WI38 (cell line): ENCODE data around the gene PCCA.

Source experiments
- H3K4me3 ChIP-seq: 2 replicates; pipeline ENCODE4 v1.5.1; 2011; ENCODE audit warnings: low read depth, mild to moderate bottlenecking, control low read depth, low read length
- TF ChIP-seq, protein P1 (sequence below): IDR thresholded peaks from 2 replicates; pipeline ENCODE4 v1.5.1; 2012; ENCODE audit warnings: low read depth, mild to moderate bottlenecking, control low read depth, low read length

The PCCA gene

GRCh38 chr13:100230769-100231149 lies 141.9 kb downstream of the PCCA start:
- H3K4me3 ChIP-seq, result no peak overlapping the region
- TF ChIP-seq, protein P1, sequence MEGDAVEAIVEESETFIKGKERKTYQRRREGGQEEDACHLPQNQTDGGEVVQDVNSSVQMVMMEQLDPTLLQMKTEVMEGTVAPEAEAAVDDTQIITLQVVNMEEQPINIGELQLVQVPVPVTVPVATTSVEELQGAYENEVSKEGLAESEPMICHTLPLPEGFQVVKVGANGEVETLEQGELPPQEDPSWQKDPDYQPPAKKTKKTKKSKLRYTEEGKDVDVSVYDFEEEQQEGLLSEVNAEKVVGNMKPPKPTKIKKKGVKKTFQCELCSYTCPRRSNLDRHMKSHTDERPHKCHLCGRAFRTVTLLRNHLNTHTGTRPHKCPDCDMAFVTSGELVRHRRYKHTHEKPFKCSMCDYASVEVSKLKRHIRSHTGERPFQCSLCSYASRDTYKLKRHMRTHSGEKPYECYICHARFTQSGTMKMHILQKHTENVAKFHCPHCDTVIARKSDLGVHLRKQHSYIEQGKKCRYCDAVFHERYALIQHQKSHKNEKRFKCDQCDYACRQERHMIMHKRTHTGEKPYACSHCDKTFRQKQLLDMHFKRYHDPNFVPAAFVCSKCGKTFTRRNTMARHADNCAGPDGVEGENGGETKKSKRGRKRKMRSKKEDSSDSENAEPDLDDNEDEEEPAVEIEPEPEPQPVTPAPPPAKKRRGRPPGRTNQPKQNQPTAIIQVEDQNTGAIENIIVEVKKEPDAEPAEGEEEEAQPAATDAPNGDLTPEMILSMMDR, result no peak

GRCh38 chr13:100231176-100231575 lies 142.3 kb downstream of the PCCA start:
- TF ChIP-seq, protein P1, result no peak
- H3K4me3 ChIP-seq, result no peak overlapping the region

- no peak overlapping the region for H3K4me3 ChIP-seq
- TF ChIP-seq, protein P1, result no peak
Observed at GRCh38 chr13:100234006-100234405, 145.1 kb downstream of the PCCA start.

DNA sequence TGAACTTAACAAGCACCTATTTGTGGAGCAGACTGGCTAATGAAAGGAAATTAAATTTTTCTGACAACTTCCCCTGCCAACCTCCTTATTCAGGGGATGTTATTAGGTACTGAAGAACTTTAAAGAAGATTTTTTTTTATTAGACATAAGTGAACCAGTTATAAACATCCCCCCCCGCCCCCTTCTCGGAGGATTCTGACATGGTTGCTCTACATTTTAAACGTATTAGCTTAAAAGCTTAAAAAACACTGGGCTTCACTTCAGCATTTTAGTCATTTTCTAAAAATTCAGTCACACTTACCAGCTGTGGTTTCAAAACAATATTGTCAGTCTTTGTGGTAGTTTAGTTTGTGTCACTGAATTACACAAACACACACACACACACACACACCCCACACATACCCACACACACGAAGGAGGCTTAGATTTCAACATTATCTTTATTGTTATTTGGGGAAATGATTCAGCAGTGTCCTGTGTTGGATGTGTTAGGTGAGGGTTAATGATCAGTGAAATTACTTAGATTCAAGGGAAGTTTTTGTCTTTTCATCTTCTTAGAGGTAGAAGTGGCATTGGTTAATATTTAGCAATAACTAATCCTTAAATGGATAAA lies 145.7 kb downstream of the PCCA start:
- TF ChIP-seq, protein P1, result no peak
- H3K4me3 ChIP-seq, result no peak overlapping the region

DNA sequence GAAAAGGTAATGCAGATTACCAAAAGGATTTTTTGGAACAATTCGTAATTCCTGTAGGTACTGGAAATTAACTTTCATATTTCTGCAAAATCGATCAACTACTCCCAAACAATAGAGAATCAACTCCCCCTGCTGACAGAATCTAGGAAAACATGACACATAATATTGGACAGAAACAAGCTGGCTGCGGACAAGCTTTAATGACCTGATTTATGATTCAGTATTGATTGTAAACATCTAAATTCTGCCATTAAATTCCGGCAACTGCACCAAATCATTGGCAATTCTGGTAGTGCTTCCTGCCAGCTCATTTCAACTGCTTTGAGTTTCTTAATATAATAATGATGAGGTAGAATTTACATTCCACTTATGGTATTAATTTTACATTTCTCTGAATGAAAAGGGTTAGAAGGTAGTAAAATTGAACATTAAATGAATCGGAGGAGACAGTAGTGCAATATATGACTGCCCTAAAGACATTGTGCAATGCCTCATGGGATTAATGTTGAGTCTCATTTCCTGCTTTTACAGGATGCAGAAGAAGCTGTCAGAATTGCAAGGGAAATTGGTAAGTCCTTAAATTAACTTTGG lies 146.5 kb downstream of the PCCA start:
- TF ChIP-seq, protein P1, result no peak; the same call in 1 of the 2 replicates
- H3K4me3 ChIP-seq, result no peak overlapping the region

DNA sequence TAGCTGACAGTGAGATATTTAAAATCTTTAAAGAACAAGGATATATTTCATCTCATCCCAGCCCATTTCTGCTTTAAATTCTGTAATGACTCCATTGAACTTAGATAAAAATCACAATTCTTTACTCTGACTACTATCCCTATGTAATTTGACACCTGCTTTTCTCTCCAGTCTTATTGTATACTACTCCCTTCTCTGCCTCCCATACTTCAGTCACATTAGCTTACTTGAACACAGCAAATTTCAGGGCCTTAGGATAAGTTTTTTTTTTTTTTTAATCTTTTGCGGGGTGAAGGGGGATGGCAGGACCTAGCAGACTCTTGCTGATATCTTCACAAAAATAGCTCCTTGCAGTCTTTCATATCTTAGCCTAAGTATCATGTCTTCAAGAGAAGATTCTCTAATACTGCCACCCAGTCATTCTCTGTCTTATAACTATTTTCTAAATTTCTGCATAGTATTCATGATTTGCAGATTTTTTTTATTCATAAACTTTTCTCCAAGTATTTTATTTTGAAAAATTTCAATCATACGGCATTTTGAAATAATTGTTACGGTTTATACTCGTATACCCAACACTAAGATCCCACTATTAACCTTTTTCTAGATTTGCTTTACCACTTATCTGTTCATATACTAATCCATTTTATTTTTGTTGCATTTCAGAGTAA lies 151.4 kb downstream of the PCCA start:
- TF ChIP-seq, protein P1, result no peak
- H3K4me3 ChIP-seq, result no peak overlapping the region

DNA sequence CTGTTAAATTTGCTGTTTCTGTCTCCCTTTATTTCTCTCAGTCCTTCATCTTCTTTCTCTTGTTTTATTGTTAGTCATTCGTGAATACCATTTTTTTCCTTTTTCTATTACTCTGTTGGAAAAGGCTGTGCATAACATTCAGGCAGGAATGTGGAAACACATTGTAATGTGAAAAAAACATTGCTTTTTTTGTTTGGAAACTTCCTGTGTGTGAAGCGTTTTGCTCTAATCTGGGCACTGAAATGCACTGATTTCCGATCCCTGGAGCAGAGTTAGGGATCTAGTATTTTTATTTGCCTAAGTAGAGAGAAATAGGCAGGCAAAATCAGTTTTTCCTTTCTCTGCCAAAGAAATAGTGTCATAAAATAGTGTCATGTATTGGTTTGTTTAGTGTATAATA lies 155.5 kb downstream of the PCCA start:
- no peak overlapping the region for H3K4me3 ChIP-seq
- TF ChIP-seq, protein P1, result no peak
